Lung microvascular endothelial cell (primary cell): ENCODE data around the gene ZNF793. TPM values are rescaled to one million over a fixed set of nuclear protein-coding genes. Genes with fewer than 3 reads are reported as not detected.

ENCODE experiments used
- DNase-seq, 2 donors: peaks; one replicate each; pipeline versions ENCODE4 v3.0.0 to v3.0.0-alpha.2; 2010; ENCODE audit warnings: low read depth in 2 of 2
- total RNA-seq: library from RNA; depleted of rRNA; stranded (reverse); fragments of >200 nt; gene quantifications from 2 replicates; pipeline ENCODE4 v1.2.1, GENCODE V29; 2014

ZNF793 gene
- total RNA-seq: 0.65 and 1.2 TPM in 2 replicates

DNA sequence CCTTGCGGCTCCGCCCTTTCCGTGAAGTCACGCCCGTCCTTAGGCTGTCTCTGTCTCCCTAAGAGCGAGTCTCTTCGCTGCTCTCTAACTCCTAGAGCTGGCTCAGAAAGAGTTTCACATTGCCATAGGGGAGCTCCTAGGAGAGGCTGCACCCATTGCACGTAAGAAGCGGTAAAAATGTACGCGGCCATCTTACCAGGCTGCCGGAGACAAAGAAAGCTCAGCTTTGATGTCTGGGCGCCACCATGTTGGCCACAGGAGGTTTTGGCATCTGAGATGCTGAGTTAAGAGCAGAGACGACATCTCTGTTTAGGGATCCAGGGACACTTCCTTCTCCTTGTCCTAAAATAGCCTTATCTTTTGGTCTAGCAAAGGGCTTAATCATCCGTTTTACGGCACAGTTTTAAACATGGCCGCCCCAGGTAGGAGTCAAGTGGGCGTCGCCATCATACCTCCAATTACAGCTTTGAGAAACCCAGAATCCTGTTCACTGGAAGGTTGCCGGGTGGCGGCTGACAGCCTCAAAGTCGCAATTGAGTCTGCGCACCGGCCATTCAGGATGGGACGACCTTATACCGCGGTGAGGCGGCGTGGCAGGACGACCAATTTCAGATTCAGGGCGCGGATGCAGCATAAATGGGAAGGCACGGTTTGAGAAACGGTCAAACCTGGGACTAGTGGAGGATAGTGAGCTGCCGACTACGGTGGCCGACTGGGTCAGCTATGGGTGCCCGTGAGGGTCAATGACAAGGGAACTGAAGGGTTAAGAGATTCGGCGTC lies at the start of gene ZNF793:
Gene ZNF793 (plus strand): TSS at position 553 of the 780 bp plus-strand sequence. CDS start 16,501 bp downstream, outside the sequence.
- peak; percentile 59 to 78 for DNase-seq

DNA sequence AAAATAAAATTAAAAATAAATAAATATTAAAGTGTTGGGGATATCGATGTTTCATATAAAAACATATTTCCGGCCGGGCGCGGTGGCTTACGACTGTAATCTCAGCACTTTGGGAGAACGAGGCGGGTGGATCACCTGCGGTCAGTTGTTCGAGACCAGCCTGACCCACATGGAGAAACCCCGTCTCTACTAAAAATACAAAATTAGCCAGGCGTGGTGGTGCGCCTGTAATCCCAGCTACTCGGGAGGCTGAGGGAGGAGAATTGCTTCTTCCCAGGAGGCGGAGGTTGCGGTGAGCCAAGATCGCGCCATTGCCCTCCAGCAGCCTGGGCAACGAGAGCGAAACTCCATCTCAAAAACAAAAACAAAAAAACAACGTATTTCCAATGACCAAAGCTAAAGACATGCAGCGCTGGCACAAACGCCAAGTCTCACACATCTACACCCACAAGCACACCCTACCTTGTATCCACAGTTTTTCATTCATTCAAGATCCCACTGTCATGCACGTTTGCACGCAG lies 40.4 kb upstream of the ZNF793 start:
- no peak for DNase-seq

DNA sequence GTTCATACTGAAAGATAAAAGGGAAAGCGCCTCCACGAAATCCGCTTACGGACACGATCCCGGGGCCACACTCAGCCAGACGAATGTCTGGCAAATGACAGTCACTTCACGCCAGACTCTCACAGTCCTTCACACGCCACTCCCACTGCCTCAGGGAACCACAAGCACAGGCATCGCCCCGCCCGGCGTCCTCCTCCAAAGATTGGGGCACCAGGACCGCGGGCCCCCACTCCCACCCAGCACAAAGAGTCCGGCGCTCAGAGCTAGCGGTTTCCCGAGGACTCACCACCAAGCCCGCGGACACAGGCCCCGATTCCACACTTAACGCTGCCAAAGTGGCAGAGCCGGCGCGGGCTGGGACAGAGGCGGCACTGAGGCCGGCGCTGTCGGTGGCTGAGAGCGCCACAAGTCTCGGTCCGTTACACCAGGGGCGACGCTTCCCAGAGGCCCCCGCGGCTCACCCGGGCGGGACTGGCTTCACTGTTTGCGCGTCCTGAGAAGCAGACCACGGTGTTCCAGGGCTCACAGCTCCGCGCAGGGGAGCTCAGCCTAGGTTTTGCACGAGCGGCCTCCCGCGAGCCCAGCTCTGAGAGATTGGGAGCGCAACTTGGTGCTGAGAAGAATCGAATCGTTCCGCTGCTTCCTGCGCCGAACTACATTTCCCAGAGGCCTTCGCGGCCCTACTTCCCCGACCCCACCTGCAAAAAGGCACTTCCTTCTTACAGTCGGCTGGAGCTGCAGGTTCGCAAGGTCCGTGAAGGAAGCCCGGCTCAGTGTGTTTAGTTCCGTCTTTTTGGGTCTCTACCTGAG lies 39.7 kb upstream of the ZNF793 start, which contains the start of gene ZNF569:
Gene ZNF569 (minus strand): TSS at position 647 of the 810 bp plus-strand sequence. CDS start 22,523 bp downstream, outside the sequence.
- DNase-seq: peak; percentile 94 to 95

- no peak for DNase-seq
Observed at GRCh38 chr19:37467608-37468090, 39.1 kb upstream of the ZNF793 start.

- DNase-seq: peak; percentile 87 to 91
Observed at GRCh38 chr19:37468961-37469777, 37.6 kb upstream of the ZNF793 start, which contains the start of gene ZNF570. Gene ZNF570 (plus strand): TSS chr19:37469356. CDS start chr19:37470355, 999 bp downstream.

- no peak for DNase-seq
Observed at GRCh38 chr19:37470216-37470615, 36.5 kb upstream of the ZNF793 start.

GRCh38 chr19:37472165-37472564 lies 34.6 kb upstream of the ZNF793 start:
- DNase-seq: no peak

- no peak for DNase-seq
Observed at GRCh38 chr19:37484406-37485168, 22.2 kb upstream of the ZNF793 start.

DNA sequence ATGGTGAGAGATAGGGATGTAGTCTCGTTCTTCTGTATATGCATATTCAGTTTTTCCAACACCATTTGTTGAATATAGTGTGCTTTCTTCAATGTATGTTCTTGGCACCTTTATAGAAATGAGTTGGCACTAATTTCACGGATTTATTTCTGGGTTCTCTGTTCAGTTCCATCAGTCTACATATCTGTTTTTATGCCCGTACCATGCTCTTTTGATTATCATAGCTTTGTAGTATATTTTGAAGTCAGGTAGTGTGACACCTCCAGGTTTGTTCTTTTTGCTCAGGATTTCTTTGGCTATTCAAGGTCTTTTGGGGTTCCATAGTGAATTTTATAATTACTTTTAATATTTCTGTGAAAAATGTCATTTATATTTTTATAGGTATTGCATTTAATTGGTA lies 14.5 kb upstream of the ZNF793 start:
- DNase-seq: no peak

GRCh38 chr19:37505958-37506386 lies 767 bp upstream of the ZNF793 start:
- no peak for DNase-seq

- no peak for DNase-seq
Observed at GRCh38 chr19:37507167-37507464, 377 bp downstream of the ZNF793 start.

- DNase-seq: no peak
Observed at GRCh38 chr19:37511186-37511585, 4.4 kb downstream of the ZNF793 start.

GRCh38 chr19:37511821-37512220 lies 5.1 kb downstream of the ZNF793 start:
- no peak for DNase-seq

DNA sequence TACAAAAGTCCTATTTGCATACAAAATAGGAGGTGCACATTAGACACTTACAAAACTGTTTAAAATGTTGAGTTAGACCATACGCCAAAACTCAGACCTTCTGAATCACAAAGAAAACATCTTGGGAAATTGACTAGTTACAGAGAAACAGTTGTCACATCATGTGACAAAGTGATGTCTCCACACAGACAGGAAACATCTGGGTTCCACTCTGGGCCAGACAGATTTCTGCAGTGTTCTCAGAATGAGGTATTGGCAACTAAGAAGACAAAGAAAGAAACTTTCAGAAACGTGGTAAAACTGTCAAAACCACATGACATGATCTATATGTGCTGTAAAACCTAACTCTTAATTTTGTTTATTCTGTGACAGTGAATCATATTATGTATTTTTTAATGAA lies 6.7 kb downstream of the ZNF793 start:
- DNase-seq: peak in 1 of 2 donors; percentile 61

DNA sequence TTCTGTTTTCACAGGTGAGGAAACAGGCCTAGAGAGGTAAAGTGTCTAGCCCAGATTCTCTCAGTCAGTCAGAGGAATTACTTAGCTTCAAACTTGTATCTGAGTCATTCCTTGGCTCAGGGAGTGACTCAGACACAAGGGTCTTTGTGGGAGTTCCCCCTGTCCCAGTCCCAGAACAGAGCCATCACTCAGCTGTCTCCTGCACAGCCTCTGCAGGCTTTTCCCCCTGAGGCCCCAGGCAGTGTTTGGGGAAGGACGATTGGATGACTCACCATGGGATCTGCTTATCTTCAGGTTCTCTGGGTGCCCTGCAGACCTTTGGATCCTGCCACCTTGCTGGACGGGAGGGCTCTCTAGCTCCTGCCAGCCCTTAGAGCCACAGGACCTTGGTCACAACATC lies 13.2 kb downstream of the ZNF793 start:
- DNase-seq: peak in 1 of 2 donors; percentile 44

- no peak for DNase-seq
Observed at GRCh38 chr19:37537391-37537947, 30.7 kb downstream of the ZNF793 start.

- peak; percentile 57 to 81 for DNase-seq
Observed at GRCh38 chr19:37551129-37551993, 44.6 kb downstream of the ZNF793 start.

DNA sequence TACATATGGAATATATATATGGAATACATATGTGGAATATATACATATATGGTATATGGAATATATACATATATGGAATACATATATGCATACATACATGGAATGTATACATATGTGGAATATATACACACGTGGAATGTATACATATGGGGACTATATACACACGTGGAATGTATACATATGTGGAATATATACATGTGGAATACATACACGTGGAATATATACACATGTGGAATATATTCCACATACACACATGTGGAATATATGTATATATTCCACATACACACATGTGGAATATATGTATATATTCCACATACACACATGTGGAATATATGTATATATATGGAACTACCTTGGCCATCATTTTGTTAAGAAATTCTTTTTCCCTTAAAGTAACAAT lies 56.8 kb downstream of the ZNF793 start:
- DNase-seq: no peak
